ENCODE measurements around the gene CTU2. TPM values are rescaled to one million over a fixed set of nuclear protein-coding genes. Genes with fewer than 3 reads are reported as not detected.

The CTU2 gene
- total RNA-seq, 1 donor from 2014 or later = 20.6 TPM

DNA sequence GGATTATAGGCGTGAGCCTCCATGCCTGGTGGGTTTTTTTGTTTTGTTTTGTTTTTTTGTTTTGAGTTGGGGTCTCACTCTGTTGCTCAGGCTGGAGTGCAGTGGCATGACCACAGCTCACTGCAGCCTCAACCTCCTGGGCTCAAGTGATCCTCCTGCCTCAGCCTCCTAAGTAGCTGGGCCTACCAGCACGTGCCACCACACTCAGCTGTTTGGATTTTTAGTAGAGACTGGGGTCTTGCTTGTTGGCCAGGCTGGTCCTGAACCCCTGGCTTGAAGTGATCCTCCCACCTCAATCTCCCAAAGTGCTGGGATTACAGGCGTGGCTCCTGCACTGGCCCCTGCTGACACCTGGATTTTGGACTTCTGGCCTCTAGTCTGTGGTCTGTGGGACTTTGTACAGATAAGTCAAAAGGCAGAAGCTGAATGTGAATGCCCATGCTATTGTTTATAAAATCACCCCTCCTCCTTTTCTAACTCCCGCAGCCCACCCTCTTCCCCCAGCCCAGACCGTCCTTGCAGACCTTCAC is 25.7 kb upstream of the CTU2 start:
- ATAC-seq = no peak
- DNase-seq (ENCODE audit: low spot score) = no peak
- intact Hi-C loops (cut with DNase I) = no loop called here

- DNase-seq (ENCODE audit: low spot score) (no peak), ATAC-seq (no peak)
- intact Hi-C loops (cut with DNase I) = no loop called here
Observed at GRCh38 chr16:88681084-88681680, 25.1 kb upstream of the CTU2 start.

GRCh38 chr16:88681709-88682451 is 24.4 kb upstream of the CTU2 start:
- ATAC-seq (peak; percentile 45), DNase-seq (ENCODE audit: low spot score) (no peak)
- intact Hi-C loops (cut with DNase I) = no loop called here

- no peak for ATAC-seq
- intact Hi-C loops (cut with DNase I) = no loop called here
- no peak for DNase-seq (ENCODE audit: low spot score)
Observed at GRCh38 chr16:88684569-88685155, 21.6 kb upstream of the CTU2 start.

GRCh38 chr16:88685156-88686061 is 20.9 kb upstream of the CTU2 start:
- DNase-seq (ENCODE audit: low spot score) (no peak), ATAC-seq (peak; percentile 17)
- intact Hi-C loops (cut with DNase I) = no loop called here

DNA sequence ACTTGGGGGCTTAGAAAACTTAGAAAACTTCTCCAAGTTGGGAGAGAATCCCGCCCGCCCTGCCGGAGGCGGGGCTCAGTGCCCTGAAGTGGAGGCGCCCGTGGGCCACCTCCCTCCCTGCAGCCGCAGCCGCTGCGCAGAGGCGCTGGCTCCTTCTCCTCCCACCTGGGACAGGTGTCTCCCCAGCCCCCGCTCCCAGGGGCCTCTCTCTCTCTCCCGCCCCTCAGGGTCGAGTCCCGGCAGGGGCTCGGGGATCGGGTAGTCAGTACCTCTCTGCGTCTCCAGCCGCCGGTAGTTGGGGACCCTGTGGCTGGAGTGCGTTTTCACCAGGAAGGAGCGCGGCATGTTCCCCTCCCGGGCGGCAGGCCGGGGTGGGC is 20.3 kb upstream of the CTU2 start:
- intact Hi-C loops (cut with DNase I) = no loop called here
- DNase-seq (ENCODE audit: low spot score) (no peak), ATAC-seq (peak; percentile 7)

- DNase-seq (ENCODE audit: low spot score) (peak; percentile 84), ATAC-seq (peak; percentile 57)
- intact Hi-C loops (cut with DNase I) = no loop called here
Observed at GRCh38 chr16:88686439-88687253, 19.7 kb upstream of the CTU2 start, which contains the start of gene SNAI3. Gene SNAI3, minus strand, starts transcription at chr16:88686507. Its CDS starts 101 bp downstream, at chr16:88686406.

- DNase-seq (ENCODE audit: low spot score) (no peak), ATAC-seq (no peak)
- intact Hi-C loops (cut with DNase I) = no loop called here
Observed at GRCh38 chr16:88687254-88687576, 19.1 kb upstream of the CTU2 start.

GRCh38 chr16:88687676-88688012 is 18.7 kb upstream of the CTU2 start:
- intact Hi-C loops (cut with DNase I) = no loop called here
- ATAC-seq (no peak), DNase-seq (ENCODE audit: low spot score) (no peak)

- intact Hi-C loops (cut with DNase I) = no loop called here
- ATAC-seq (no peak), DNase-seq (ENCODE audit: low spot score) (no peak)
Observed at GRCh38 chr16:88688013-88688778, 18.1 kb upstream of the CTU2 start.

- ATAC-seq = no peak
- DNase-seq (ENCODE audit: low spot score) = no peak
- intact Hi-C loops (cut with DNase I) = no loop called here
Observed at GRCh38 chr16:88690341-88691128, 15.8 kb upstream of the CTU2 start.

DNA sequence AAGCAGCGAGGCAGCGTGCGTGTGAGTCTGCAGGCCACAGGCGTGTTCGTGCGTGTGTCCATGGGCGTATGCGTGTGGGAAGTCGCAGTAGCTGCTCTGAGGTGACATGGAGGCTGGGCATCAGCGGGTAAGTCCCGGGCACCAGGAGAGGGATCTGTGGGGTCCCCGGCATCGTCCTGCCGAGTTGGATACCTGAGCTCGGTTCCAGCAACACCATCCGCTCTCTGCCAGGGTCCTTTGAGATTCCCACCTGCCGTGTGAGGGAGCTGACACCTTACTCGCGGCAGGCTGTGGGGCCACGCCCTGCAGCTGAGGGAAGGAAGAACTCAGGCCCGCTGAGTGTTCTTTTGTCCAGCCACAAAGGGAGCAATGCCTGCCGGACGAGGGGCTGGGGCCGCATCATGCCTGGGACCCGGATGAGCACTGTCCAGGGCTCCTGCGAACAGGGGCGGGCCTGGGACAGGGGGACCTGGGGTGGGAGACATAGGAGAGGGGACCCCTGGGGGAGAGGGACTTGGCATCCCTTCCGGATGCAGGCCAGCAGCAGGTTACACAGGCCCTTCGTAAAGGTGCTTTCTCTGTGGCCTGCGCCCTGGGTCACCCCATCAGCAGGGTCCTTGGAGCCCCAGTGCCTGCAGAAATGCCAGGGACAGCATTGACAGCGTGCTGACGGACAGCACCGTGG is 15.0 kb upstream of the CTU2 start:
- intact Hi-C loops (cut with DNase I) = no loop called here
- peak; percentile 49 for DNase-seq (ENCODE audit: low spot score)
- no peak for ATAC-seq

DNA sequence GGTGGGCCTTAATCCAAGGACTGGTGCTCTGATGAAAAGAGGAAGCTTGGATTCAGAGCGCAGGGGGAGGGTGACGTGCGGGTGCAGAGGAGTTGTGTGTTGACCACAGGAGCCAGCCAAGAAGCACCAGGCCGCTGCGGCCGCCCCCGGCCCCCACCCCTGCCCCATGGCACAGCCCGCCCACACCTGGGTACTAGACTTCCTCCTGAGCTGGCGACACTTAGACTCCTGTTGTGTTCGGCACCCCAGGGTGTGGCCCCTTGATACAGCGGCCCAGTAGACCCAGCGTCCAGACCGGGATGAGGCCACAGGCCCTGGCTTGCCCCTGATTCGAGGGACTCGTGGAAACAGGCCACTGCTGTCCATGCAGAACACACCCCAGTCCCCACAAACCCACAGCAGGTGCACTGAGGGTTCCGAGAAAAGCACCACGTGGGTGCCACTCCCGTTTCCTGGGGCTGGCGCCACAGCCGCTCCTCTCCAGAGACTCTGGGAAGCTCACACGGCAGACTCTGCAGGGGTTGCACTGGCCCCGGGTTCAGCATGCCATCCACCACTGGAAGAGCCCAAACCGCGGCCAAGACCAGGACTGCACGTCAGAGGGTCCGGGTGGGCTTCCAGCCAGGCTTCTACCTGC is 14.3 kb upstream of the CTU2 start:
- ATAC-seq (peak; percentile 15), DNase-seq (ENCODE audit: low spot score) (no peak)
- intact Hi-C loops (cut with DNase I) = no loop called here

- intact Hi-C loops (cut with DNase I) = no loop called here
- DNase-seq (ENCODE audit: low spot score) (no peak), ATAC-seq (no peak)
Observed at GRCh38 chr16:88692861-88693260, 13.4 kb upstream of the CTU2 start.

GRCh38 chr16:88693420-88694177 is 12.7 kb upstream of the CTU2 start:
- DNase-seq (ENCODE audit: low spot score) = peak; percentile 51
- ATAC-seq = no peak
- intact Hi-C loops (cut with DNase I) = no loop called here

Data from sciatic nerve (tissue), 2 donors.